GM19023 (cell line): ENCODE data around the gene WBP1.
"Not testable (repeated sequence)": the region's sequence is repeated elsewhere in the genome, so short reads cannot be mapped to it uniquely, and the experiment has no call there.

ENCODE experiments used
- ATAC-seq: cut with Tn5 transposase; IDR thresholded peaks from one replicate; pipeline ENCODE4 v1.9.1; 2021; ENCODE audit warnings: mild to moderate bottlenecking, moderate library complexity; ENCODE audit not compliant: unreplicated experiment

Gene WBP1

DNA sequence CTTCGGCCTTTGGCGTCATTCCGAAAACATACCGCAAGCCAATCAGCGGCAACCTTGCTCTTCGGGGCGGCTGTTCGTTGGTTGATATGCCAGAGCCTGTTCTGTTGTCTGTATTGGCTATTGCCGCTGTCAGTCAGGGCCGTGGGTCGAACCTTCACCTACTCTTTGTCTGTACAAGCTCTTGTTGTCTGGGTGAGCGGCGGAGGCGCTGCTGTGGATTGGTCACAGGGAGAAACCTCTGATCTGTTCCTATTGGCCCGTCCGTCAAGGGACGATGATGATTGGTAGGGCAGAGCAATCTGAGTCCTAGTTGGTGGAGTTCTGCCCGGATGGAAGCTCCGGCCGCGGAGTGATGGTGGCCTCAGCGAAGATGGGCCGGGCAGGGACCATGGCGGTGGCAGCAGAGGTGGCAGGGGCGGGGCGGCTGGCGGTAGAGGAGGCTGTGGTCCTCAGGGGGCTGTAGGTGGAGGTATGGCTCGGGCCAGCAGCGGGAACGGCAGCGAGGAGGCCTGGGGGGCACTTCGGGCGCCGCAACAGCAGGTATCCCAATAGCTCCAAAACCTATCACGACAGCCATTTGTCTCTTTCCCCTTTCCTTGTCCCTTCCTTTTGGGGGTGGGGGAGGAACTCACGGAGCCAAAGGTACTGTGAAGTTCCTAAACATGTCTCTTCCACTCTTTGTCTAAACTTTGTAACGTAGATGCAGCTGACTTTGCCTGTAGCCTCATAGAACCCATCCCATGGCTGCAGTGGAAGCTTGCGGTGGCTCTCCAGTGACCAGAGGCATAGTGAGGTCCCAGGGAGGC, at the start of gene WBP1:
Gene WBP1 (plus strand): TSS at position 307 of the 806 bp plus-strand sequence. CDS start 165 bp downstream, at position 472.
- peak; percentile 81 for ATAC-seq

GRCh38 chr2:74413001-74413698, 45.1 kb upstream of the WBP1 start:
- ATAC-seq = no peak

- no peak for ATAC-seq
Observed at GRCh38 chr2:74414441-74414840, 43.8 kb upstream of the WBP1 start.

DNA sequence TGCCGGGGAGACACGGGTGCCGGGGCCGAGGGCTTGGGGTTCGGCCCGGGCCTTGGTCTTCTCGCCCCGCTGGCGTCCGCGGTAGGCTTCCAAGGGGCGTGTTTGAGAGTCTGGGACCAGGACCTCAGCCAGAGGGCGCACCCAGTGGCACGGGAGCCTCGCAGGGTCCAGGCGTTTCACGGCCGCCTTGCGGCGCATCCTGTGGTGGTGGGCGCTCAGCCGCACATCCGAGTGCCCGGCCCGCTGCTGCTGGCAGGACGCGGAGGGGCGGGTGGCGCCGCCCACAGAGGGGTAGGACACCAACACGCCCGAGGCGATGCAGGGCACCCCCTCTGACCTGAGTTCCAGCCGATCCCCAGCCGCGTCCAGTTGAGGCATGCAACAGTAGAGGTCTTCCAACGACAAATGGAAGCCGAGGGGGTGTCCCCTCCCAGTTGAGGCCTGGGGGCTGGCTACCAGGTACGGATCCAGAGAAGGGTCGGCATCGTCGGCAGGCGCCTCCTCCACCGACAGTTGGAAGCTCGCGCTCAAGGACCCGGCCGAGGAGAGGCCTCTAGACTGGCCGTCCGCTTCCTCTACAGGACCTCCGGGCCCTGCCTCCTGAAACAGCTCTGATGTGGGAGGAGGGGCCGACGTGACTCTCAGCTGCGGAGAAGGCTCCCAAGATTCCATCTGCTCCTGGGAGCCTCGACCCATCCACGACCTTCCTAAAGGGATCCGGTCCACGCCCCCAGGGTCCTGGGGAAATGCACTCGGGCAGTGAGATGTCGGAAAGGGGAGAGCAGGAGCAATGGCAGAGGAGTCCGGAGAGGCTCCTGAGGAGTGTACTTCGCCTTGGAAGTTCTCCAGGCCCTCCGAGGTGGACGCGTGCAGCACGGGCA, 43.1 kb upstream of the WBP1 start:
- no peak for ATAC-seq

GRCh38 chr2:74415762-74416395, 42.4 kb upstream of the WBP1 start:
- ATAC-seq = no peak

DNA sequence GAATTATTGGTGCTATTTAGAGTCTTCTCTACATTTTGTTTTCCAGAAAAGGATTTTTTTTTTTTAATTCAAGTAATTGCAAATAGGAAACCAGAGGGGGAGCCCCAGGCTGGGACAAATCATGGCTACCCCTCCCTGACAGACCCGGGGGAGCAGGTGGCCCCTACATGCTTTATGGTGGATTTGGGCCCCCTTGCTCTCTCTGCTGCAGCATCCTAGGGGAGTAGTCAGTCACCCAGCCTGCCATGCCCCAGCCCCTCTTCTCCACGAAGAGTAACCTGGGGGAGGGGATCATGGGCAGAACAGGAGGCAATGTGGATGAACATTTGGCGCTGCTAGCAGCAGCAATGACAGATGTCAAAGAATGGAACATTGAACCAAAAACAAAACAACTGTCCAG, 41.5 kb upstream of the WBP1 start:
- no peak for ATAC-seq

GRCh38 chr2:74417197-74417596, 41.0 kb upstream of the WBP1 start:
- ATAC-seq = no peak

- no peak for ATAC-seq
Observed at GRCh38 chr2:74417763-74418162, 40.5 kb upstream of the WBP1 start.

DNA sequence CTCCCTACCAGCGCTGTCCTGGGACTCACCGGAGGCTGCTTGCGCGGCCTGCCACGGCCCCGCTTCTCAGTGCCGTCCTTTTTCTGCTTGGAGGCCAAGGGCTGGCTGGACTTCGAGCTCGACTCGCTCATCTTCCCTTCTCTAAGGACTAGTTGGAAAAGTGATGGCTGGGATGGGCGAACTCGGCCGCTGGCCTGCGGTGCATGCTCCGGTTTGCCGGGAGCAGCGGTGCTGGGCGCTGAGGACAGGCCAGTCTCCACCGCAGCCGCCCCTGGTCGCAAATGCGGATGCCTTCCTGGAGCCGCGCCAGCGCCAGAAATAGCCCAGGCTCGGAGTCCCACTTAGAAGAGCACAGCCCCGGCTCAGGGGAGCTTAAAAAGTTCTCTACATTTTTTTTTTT, 39.9 kb upstream of the WBP1 start:
- ATAC-seq = no peak

DNA sequence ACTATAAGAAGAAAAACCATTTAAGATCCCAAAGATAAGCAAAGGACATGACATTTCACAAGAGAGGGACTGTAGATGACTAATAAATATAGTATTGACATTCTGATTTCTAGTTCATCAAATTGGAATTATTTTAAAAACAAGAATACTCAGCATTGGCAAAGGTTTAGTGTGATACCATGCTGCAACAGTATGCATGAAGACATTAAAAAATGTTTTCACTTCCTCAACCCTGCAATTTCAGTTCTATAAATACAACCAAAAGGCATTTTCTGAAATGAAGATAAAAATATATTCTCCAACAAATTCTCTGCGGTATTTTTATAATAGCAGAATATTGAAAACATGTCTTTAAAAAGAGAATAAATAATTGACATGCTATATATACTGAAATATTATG, 38.9 kb upstream of the WBP1 start:
- no peak for ATAC-seq

DNA sequence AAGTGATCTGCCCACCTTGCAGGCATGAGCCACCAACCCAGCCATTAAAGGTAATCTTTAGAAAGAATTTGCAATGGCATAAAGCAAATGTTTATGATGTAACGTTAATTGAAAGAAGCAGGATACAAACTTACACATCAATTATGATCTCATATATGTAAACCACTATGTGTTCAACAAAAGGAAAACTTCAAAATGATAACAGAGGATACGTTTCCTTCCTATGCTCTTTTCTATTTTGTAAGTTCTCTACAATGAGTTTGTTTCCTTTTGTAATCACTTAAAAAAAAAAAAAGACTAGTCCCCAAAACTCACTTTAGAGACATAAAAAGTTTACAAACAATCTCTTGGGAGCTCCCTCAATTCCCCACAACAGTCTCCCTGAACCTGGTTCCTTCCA, 38.2 kb upstream of the WBP1 start:
- no peak for ATAC-seq

- not testable (repeated sequence) for ATAC-seq
Observed at GRCh38 chr2:74420443-74421103, 37.7 kb upstream of the WBP1 start.

- peak; percentile 97 for ATAC-seq
Observed at GRCh38 chr2:74421221-74421870, 36.9 kb upstream of the WBP1 start, which contains the start of the genes C2orf81 and WDR54. C2orf81 (minus strand) TSS chr2:74421619; CDS start chr2:74421560, 59 bp downstream. WDR54 (plus strand) TSS chr2:74421730; CDS start chr2:74422154, 424 bp downstream.

GRCh38 chr2:74423231-74424095, 34.8 kb upstream of the WBP1 start:
- no peak for ATAC-seq

- no peak for ATAC-seq
Observed at GRCh38 chr2:74424139-74424992, 33.9 kb upstream of the WBP1 start.

GRCh38 chr2:74424995-74425406, 33.2 kb upstream of the WBP1 start:
- no peak for ATAC-seq

DNA sequence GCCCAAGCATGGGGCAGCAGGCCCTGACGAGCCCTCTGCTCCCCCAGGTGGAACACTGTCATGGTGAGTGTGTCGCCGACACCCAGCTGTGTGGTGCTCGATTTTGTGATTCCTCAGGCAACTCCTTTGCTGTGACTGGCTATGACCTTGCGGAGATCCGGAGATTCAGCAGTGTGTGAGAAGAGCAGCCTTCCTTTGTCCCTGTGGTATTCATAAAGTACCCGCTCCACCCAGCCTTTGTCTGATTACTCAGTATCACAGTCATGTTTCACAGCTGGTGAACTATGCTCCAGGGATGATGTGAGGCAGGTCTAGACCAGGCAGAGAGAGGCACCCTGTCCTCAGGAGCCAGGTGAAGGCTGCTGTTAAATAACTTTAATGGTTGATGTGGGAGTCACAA, 32.7 kb upstream of the WBP1 start:
- ATAC-seq = no peak
